ENCODE data around the gene CDKAL1.

CDKAL1 gene

GRCh38 chr6:20769631-20770030 lies 235.4 kb downstream of the CDKAL1 start:
- Mint-ChIP-seq H3K27ac (no peak overlapping the region), H3K36me3 (ENCODE audit: low read depth) (no peaks in the 10 kb centered on the region), H3K9me3 (no peaks in the 10 kb centered on the region), H3K4me3 (no peak overlapping the region), H3K27me3 (no peaks in the 10 kb centered on the region), H3K4me1 (ENCODE audit: low read depth) (no peaks in the 10 kb centered on the region)
- intact Hi-C loops (cut with micrococcal nuclease) = no loop called here

- no peak overlapping the region for H3K27ac Mint-ChIP-seq
- H3K9me3 Mint-ChIP-seq = no peaks in the 10 kb centered on the region
- H3K27me3 Mint-ChIP-seq = no peaks in the 10 kb centered on the region
- intact Hi-C loops (cut with micrococcal nuclease) = no loop called here
- H3K4me3 Mint-ChIP-seq = no peak overlapping the region
- no peaks in the 10 kb centered on the region for H3K36me3 Mint-ChIP-seq (ENCODE audit: low read depth)
- no peaks in the 10 kb centered on the region for H3K4me1 Mint-ChIP-seq (ENCODE audit: low read depth)
Measured at GRCh38 chr6:20770773-20771172, 236.5 kb downstream of the CDKAL1 start.

GRCh38 chr6:20771409-20771808 lies 237.2 kb downstream of the CDKAL1 start:
- no peaks in the 10 kb centered on the region for H3K4me1 Mint-ChIP-seq (ENCODE audit: low read depth)
- no peak overlapping the region for H3K27ac Mint-ChIP-seq
- no peaks in the 10 kb centered on the region for H3K9me3 Mint-ChIP-seq
- no peak overlapping the region for H3K4me3 Mint-ChIP-seq
- H3K27me3 Mint-ChIP-seq = no peaks in the 10 kb centered on the region
- no peaks in the 10 kb centered on the region for H3K36me3 Mint-ChIP-seq (ENCODE audit: low read depth)
- intact Hi-C loops (cut with micrococcal nuclease) = no loop called here

GRCh38 chr6:20773822-20774221 lies 239.6 kb downstream of the CDKAL1 start:
- Mint-ChIP-seq H3K9me3 (no peaks in the 10 kb centered on the region), H3K27me3 (no peaks in the 10 kb centered on the region), H3K4me1 (ENCODE audit: low read depth) (no peaks in the 10 kb centered on the region), H3K27ac (no peak overlapping the region), H3K36me3 (ENCODE audit: low read depth) (no peaks in the 10 kb centered on the region), H3K4me3 (no peak overlapping the region)
- intact Hi-C loops (cut with micrococcal nuclease) = no loop called here

- intact Hi-C loops (cut with micrococcal nuclease) = no loop called here
- Mint-ChIP-seq H3K9me3 (no peaks in the 10 kb centered on the region), H3K36me3 (ENCODE audit: low read depth) (peaks cover 4% of the 10 kb centered on the region), H3K4me1 (ENCODE audit: low read depth) (no peaks in the 10 kb centered on the region), H3K27me3 (no peaks in the 10 kb centered on the region), H3K4me3 (no peak overlapping the region), H3K27ac (no peak overlapping the region)
Measured at GRCh38 chr6:20775981-20776380, 241.7 kb downstream of the CDKAL1 start.

GRCh38 chr6:20777801-20778200 lies 243.5 kb downstream of the CDKAL1 start:
- no peaks in the 10 kb centered on the region for H3K4me1 Mint-ChIP-seq (ENCODE audit: low read depth)
- peaks cover 20% of the 10 kb centered on the region for H3K36me3 Mint-ChIP-seq (ENCODE audit: low read depth)
- H3K4me3 Mint-ChIP-seq = no peak overlapping the region
- H3K27ac Mint-ChIP-seq = no peak overlapping the region
- no peaks in the 10 kb centered on the region for H3K27me3 Mint-ChIP-seq
- no peaks in the 10 kb centered on the region for H3K9me3 Mint-ChIP-seq
- intact Hi-C loops (cut with micrococcal nuclease) = no loop called here

GRCh38 chr6:20778459-20778858 lies 244.2 kb downstream of the CDKAL1 start:
- intact Hi-C loops (cut with micrococcal nuclease) = no loop called here
- no peaks in the 10 kb centered on the region for H3K4me1 Mint-ChIP-seq (ENCODE audit: low read depth)
- H3K4me3 Mint-ChIP-seq = no peak overlapping the region
- H3K36me3 Mint-ChIP-seq (ENCODE audit: low read depth) = peaks cover 24% of the 10 kb centered on the region
- no peaks in the 10 kb centered on the region for H3K9me3 Mint-ChIP-seq
- no peaks in the 10 kb centered on the region for H3K27me3 Mint-ChIP-seq
- H3K27ac Mint-ChIP-seq = no peak overlapping the region

- H3K27ac Mint-ChIP-seq = no peak overlapping the region
- H3K36me3 Mint-ChIP-seq (ENCODE audit: low read depth) = peaks cover 28% of the 10 kb centered on the region
- no peak overlapping the region for H3K4me3 Mint-ChIP-seq
- intact Hi-C loops (cut with micrococcal nuclease) = no loop called here
- no peaks in the 10 kb centered on the region for H3K4me1 Mint-ChIP-seq (ENCODE audit: low read depth)
- no peaks in the 10 kb centered on the region for H3K27me3 Mint-ChIP-seq
- H3K9me3 Mint-ChIP-seq = no peaks in the 10 kb centered on the region
Measured at GRCh38 chr6:20778912-20779311, 244.7 kb downstream of the CDKAL1 start.

GRCh38 chr6:20789162-20789561 lies 254.9 kb downstream of the CDKAL1 start:
- intact Hi-C loops (cut with micrococcal nuclease) = no loop called here
- Mint-ChIP-seq H3K27ac (no peak overlapping the region), H3K4me1 (ENCODE audit: low read depth) (no peaks in the 10 kb centered on the region), H3K4me3 (no peak overlapping the region), H3K27me3 (no peaks in the 10 kb centered on the region), H3K9me3 (no peaks in the 10 kb centered on the region), H3K36me3 (ENCODE audit: low read depth) (peaks cover 5% of the 10 kb centered on the region)

- intact Hi-C loops (cut with micrococcal nuclease) = no loop called here
- no peaks in the 10 kb centered on the region for H3K9me3 Mint-ChIP-seq
- peak overlapping the region; percentile 17 for H3K27ac Mint-ChIP-seq
- peaks cover 5% of the 10 kb centered on the region for H3K36me3 Mint-ChIP-seq (ENCODE audit: low read depth)
- H3K4me1 Mint-ChIP-seq (ENCODE audit: low read depth) = no peaks in the 10 kb centered on the region
- no peaks in the 10 kb centered on the region for H3K27me3 Mint-ChIP-seq
- no peak overlapping the region for H3K4me3 Mint-ChIP-seq
Measured at GRCh38 chr6:20790032-20790791, 256.0 kb downstream of the CDKAL1 start.

GRCh38 chr6:20791074-20791473 lies 256.8 kb downstream of the CDKAL1 start:
- no peaks in the 10 kb centered on the region for H3K27me3 Mint-ChIP-seq
- no peaks in the 10 kb centered on the region for H3K4me1 Mint-ChIP-seq (ENCODE audit: low read depth)
- peaks cover 5% of the 10 kb centered on the region for H3K36me3 Mint-ChIP-seq (ENCODE audit: low read depth)
- H3K9me3 Mint-ChIP-seq = no peaks in the 10 kb centered on the region
- intact Hi-C loops (cut with micrococcal nuclease) = no loop called here
- no peak overlapping the region for H3K4me3 Mint-ChIP-seq
- no peak overlapping the region for H3K27ac Mint-ChIP-seq

- Mint-ChIP-seq H3K27ac (no peak overlapping the region), H3K9me3 (no peaks in the 10 kb centered on the region), H3K27me3 (no peaks in the 10 kb centered on the region), H3K4me1 (ENCODE audit: low read depth) (no peaks in the 10 kb centered on the region), H3K4me3 (no peak overlapping the region), H3K36me3 (ENCODE audit: low read depth) (peaks cover 5% of the 10 kb centered on the region)
- intact Hi-C loops (cut with micrococcal nuclease) = no loop called here
Measured at GRCh38 chr6:20791944-20792343, 257.7 kb downstream of the CDKAL1 start.

- Mint-ChIP-seq H3K27me3 (no peaks in the 10 kb centered on the region), H3K9me3 (no peaks in the 10 kb centered on the region), H3K27ac (no peak overlapping the region), H3K4me3 (no peak overlapping the region), H3K36me3 (ENCODE audit: low read depth) (peaks cover 5% of the 10 kb centered on the region), H3K4me1 (ENCODE audit: low read depth) (no peaks in the 10 kb centered on the region)
- intact Hi-C loops (cut with micrococcal nuclease) = no loop called here
Measured at GRCh38 chr6:20793174-20793573, 258.9 kb downstream of the CDKAL1 start.

GRCh38 chr6:20797597-20797996 lies 263.3 kb downstream of the CDKAL1 start:
- H3K4me1 Mint-ChIP-seq (ENCODE audit: low read depth) = no peaks in the 10 kb centered on the region

GRCh38 chr6:20800229-20800628 lies 266.0 kb downstream of the CDKAL1 start:
- H3K27ac Mint-ChIP-seq = no peak overlapping the region
- H3K36me3 Mint-ChIP-seq (ENCODE audit: low read depth) = no peaks in the 10 kb centered on the region
- H3K4me3 Mint-ChIP-seq = no peak overlapping the region
- H3K4me1 Mint-ChIP-seq (ENCODE audit: low read depth) = no peaks in the 10 kb centered on the region
- no peaks in the 10 kb centered on the region for H3K27me3 Mint-ChIP-seq
- H3K9me3 Mint-ChIP-seq = no peaks in the 10 kb centered on the region
- intact Hi-C loops (cut with micrococcal nuclease) = no loop called here

More at GRCh38 chr6:20797597-20797996, 263.3 kb downstream of the CDKAL1 start:
- no peak overlapping the region for H3K4me3 Mint-ChIP-seq
- intact Hi-C loops (cut with micrococcal nuclease) = no loop called here
- no peaks in the 10 kb centered on the region for H3K36me3 Mint-ChIP-seq (ENCODE audit: low read depth)
- H3K27me3 Mint-ChIP-seq = no peaks in the 10 kb centered on the region
- no peaks in the 10 kb centered on the region for H3K9me3 Mint-ChIP-seq
- no peak overlapping the region for H3K27ac Mint-ChIP-seq

All from dendritic cell treated with granulocyte-macrophage colony-stimulating factor and Interleukin-4, amounts not matched to agents 40 ng/mL and 50 ng/mL, for 4 days (primary cell).